Measurements from ENCODE around the gene PTCD2. TPM values are rescaled to one million over a fixed set of nuclear protein-coding genes. Genes with fewer than 3 reads are reported as not detected.
"Not testable (repeated sequence)": the region's sequence is repeated elsewhere in the genome, so short reads cannot be mapped to it uniquely, and the experiment has no call there.

PTCD2 gene
- total RNA-seq, 4 donors from 2014 or later, result 8.5 to 13.2 (median 9.4) TPM

- TF ChIP-seq POLR2A (IDR thresholded peaks at IDR 0.05), result no peak
- no peak for TF ChIP-seq POLR2AphosphoS5 (IDR thresholded peaks at IDR 0.05)
- TF ChIP-seq CTCF (IDR thresholded peaks at IDR 0.05), result no peak
- no peak for TF ChIP-seq EP300 (IDR thresholded peaks at IDR 0.05)
- no peak overlapping the region for H3K27ac ChIP-seq
- WGBS, result 92% methylated on average over 2 of the region's 2 CpGs
- DNase-seq (ENCODE audit: low spot score in 2 of 2), result no peak
- H3K4me1 ChIP-seq, result peaks cover 3% of the 10 kb centered on the region
- H3K27me3 ChIP-seq, result no peaks in the 10 kb centered on the region
- no peaks in the 10 kb centered on the region for H3K9me3 ChIP-seq
- no peak overlapping the region for H3K4me3 ChIP-seq
- peaks cover 4% of the 10 kb centered on the region for H3K36me3 ChIP-seq
These were observed 23.9 kb upstream of the PTCD2 start for GRCh38 chr5:72296256-72296655.

- H3K27ac ChIP-seq; H3K9me3 ChIP-seq; H3K27me3 ChIP-seq; H3K4me1 ChIP-seq; DNase-seq (ENCODE audit: low spot score in 2 of 2); H3K36me3 ChIP-seq; H3K4me3 ChIP-seq: not testable (repeated sequence)
- WGBS, result 96% methylated on average over 3 of the region's 3 CpGs
These were observed 22.0 kb upstream of the PTCD2 start for GRCh38 chr5:72298136-72298535.

GRCh38 chr5:72298711-72299110 is 21.5 kb upstream of the PTCD2 start:
- no peaks in the 10 kb centered on the region for H3K27me3 ChIP-seq
- H3K4me3 ChIP-seq, result no peak overlapping the region
- H3K36me3 ChIP-seq, result peaks cover 4% of the 10 kb centered on the region
- TF ChIP-seq POLR2A (IDR thresholded peaks at IDR 0.05) (no peak), CTCF (IDR thresholded peaks at IDR 0.05) (no peak), POLR2AphosphoS5 (IDR thresholded peaks at IDR 0.05) (no peak), EP300 (IDR thresholded peaks at IDR 0.05) (no peak)
- no peak overlapping the region for H3K27ac ChIP-seq
- peaks cover 3% of the 10 kb centered on the region for H3K4me1 ChIP-seq
- no peak for DNase-seq (ENCODE audit: low spot score in 2 of 2)
- no peaks in the 10 kb centered on the region for H3K9me3 ChIP-seq
- 90% methylated on average over 5 of the region's 5 CpGs for WGBS

GRCh38 chr5:72300590-72301339 is 19.4 kb upstream of the PTCD2 start:
- no peaks in the 10 kb centered on the region for H3K27me3 ChIP-seq
- TF ChIP-seq CTCF (IDR thresholded peaks at IDR 0.05) (no peak), EP300 (IDR thresholded peaks at IDR 0.05) (no peak), POLR2AphosphoS5 (IDR thresholded peaks at IDR 0.05) (no peak), POLR2A (IDR thresholded peaks at IDR 0.05) (no peak)
- H3K9me3 ChIP-seq, result no peaks in the 10 kb centered on the region
- no peak overlapping the region for H3K27ac ChIP-seq
- peaks cover 4% of the 10 kb centered on the region for H3K36me3 ChIP-seq
- H3K4me3 ChIP-seq, result no peak overlapping the region
- no peak for DNase-seq (ENCODE audit: low spot score in 2 of 2)
- WGBS, result 38% methylated on average over 1 of the region's 1 CpG
- peaks cover 3% of the 10 kb centered on the region for H3K4me1 ChIP-seq

- DNase-seq (ENCODE audit: low spot score in 2 of 2), result no peak
- Histone ChIP-seq H3K36me3 (no peaks in the 10 kb centered on the region), H3K9me3 (no peaks in the 10 kb centered on the region), H3K4me3 (no peak overlapping the region), H3K4me1 (peaks cover 3% of the 10 kb centered on the region), H3K27me3 (no peaks in the 10 kb centered on the region), H3K27ac (no peak overlapping the region)
- no peak for TF ChIP-seq POLR2A (IDR thresholded peaks at IDR 0.05)
- TF ChIP-seq POLR2AphosphoS5 (IDR thresholded peaks at IDR 0.05), result no peak
- no peak for TF ChIP-seq EP300 (IDR thresholded peaks at IDR 0.05)
- TF ChIP-seq CTCF (IDR thresholded peaks at IDR 0.05), result no peak
- WGBS, result 92% methylated on average over 6 of the region's 6 CpGs
These were observed 18.6 kb upstream of the PTCD2 start for GRCh38 chr5:72301557-72301956.

GRCh38 chr5:72302171-72302570 is 18.0 kb upstream of the PTCD2 start:
- H3K27ac ChIP-seq, result no peak overlapping the region
- H3K9me3 ChIP-seq, result no peaks in the 10 kb centered on the region
- WGBS, result 71% methylated on average over 3 of the region's 3 CpGs
- no peak overlapping the region for H3K4me3 ChIP-seq
- H3K4me1 ChIP-seq, result peaks cover 5% of the 10 kb centered on the region
- no peaks in the 10 kb centered on the region for H3K36me3 ChIP-seq
- TF ChIP-seq POLR2A (IDR thresholded peaks at IDR 0.05) (no peak), CTCF (IDR thresholded peaks at IDR 0.05) (no peak), POLR2AphosphoS5 (IDR thresholded peaks at IDR 0.05) (no peak), EP300 (IDR thresholded peaks at IDR 0.05) (no peak)
- DNase-seq (ENCODE audit: low spot score in 2 of 2), result no peak
- H3K27me3 ChIP-seq, result no peaks in the 10 kb centered on the region
